HepG2 (cell line): Measurements from ENCODE around the gene DOCK3. TPM values are rescaled to one million over a fixed set of nuclear protein-coding genes. Genes with fewer than 3 reads are reported as not detected.
A peak's percentile ranks its signal among the peaks of the same experiment; 100 is the strongest.

Experiments
- EHMT2 ChIP-seq: fragments of 200-600 bp; sonication (generic); IDR thresholded peaks from 2 replicates; pipeline ENCODE4 v1.7.0; 2017; ENCODE audit warnings: antibody characterized with exemption, low read depth, low read length, borderline replicate concordance
- ERF ChIP-seq: IDR thresholded peaks from 2 replicates; pipeline ENCODE4 v1.6.1; 2018; ENCODE audit warnings: missing biosample characterization, missing genetic modification reagents
- ESRRA ChIP-seq: sonication (generic); formaldehyde crosslinking; IDR thresholded peaks from 2 replicates; pipeline ENCODE4 v1.5.1; 2020; ENCODE audit warnings: mild to moderate bottlenecking, low read depth, missing genetic modification reagents
- ETV5 ChIP-seq: IDR thresholded peaks from 2 replicates; pipeline ENCODE4 v1.6.1; 2018; ENCODE audit warnings: missing biosample characterization, missing genetic modification reagents, inconsistent platforms, borderline replicate concordance
- HBP1 ChIP-seq: IDR thresholded peaks from 2 replicates; pipeline ENCODE4 v1.6.1; 2016; ENCODE audit warnings: low read depth, control low read depth
- HDAC2 ChIP-seq: sonication (generic); formaldehyde crosslinking; IDR thresholded peaks from 2 replicates; pipeline ENCODE4 v1.4.0; 2020; ENCODE audit warnings: missing genetic modification reagents
- KLF16 ChIP-seq, 2 experiments: sonication (generic) in 1 of 2; formaldehyde crosslinking in 1 of 2; IDR thresholded peaks; 2 replicates each; pipeline versions ENCODE4 v1.6.1 to v1.8.0; 2016 to 2023; ENCODE audit warnings: missing genetic modification reagents in 2 of 2, missing compliant biosample characterization in 1 of 2
- KLF6 ChIP-seq: IDR thresholded peaks from 2 replicates; pipeline ENCODE4 v1.8.0; 2016; ENCODE audit warnings: missing biosample characterization, missing genetic modification reagents
- KMT2A ChIP-seq: sonication (generic); formaldehyde crosslinking; IDR thresholded peaks from 2 replicates; pipeline ENCODE4 v1.4.0; 2020; ENCODE audit warnings: missing genetic modification reagents
- MEF2D ChIP-seq: sonication (generic); formaldehyde crosslinking; IDR thresholded peaks from 2 replicates; pipeline ENCODE4 v1.5.1; 2020; ENCODE audit warnings: mild to moderate bottlenecking, missing genetic modification reagents
- NCOA2 ChIP-seq: sonication (generic); formaldehyde crosslinking; IDR thresholded peaks from 2 replicates; pipeline ENCODE4 v1.8.0; 2022; ENCODE audit warnings: inconsistent platforms
- PAX8 ChIP-seq: sonication (generic); formaldehyde crosslinking; IDR thresholded peaks from 2 replicates; pipeline ENCODE4 v1.8.0; 2022; ENCODE audit warnings: mild to moderate bottlenecking, missing genetic modification reagents, borderline replicate concordance
- PCBP1 ChIP-seq: fragments of 200-400 bp; formaldehyde crosslinking; IDR thresholded peaks from 2 replicates; pipeline ENCODE4 v1.6.1; 2017; ENCODE audit warnings: mild to moderate bottlenecking, low read depth, low read length, borderline replicate concordance
- SIN3A ChIP-seq: IDR thresholded peaks from 2 replicates; pipeline ENCODE4 v1.6.1; 2011; ENCODE audit warnings: low read depth, mild to moderate bottlenecking, control low read depth, low read length, borderline replicate concordance
- SP4 ChIP-seq: sonication (generic); formaldehyde crosslinking; IDR thresholded peaks from 2 replicates; pipeline ENCODE4 v1.8.1; 2023; ENCODE audit warnings: mild to moderate bottlenecking, missing genetic modification reagents
- SP5 ChIP-seq: IDR thresholded peaks from 2 replicates; pipeline ENCODE4 v1.6.1; 2016; ENCODE audit warnings: low read depth, borderline replicate concordance
- THAP11 ChIP-seq: IDR thresholded peaks from 2 replicates; pipeline ENCODE4 v1.6.1; 2016; ENCODE audit warnings: missing biosample characterization, missing genetic modification reagents
- ZBTB38 ChIP-seq: sonication (generic); formaldehyde crosslinking; IDR thresholded peaks from 2 replicates; pipeline ENCODE4 v1.5.1; 2020; ENCODE audit warnings: mild to moderate bottlenecking, missing genetic modification reagents
- ZNF354B ChIP-seq: sonication (generic); formaldehyde crosslinking; IDR thresholded peaks from 2 replicates; pipeline ENCODE4 v1.8.0; 2022; ENCODE audit warnings: mild to moderate bottlenecking, missing genetic modification reagents
- ZNF441 ChIP-seq: sonication (generic); formaldehyde crosslinking; IDR thresholded peaks from 2 replicates; pipeline ENCODE4 v1.7.0; 2021; ENCODE audit warnings: missing genetic modification reagents, borderline replicate concordance
- ZNF512 ChIP-seq: sonication (generic); formaldehyde crosslinking; IDR thresholded peaks from 2 replicates; pipeline ENCODE4 v1.4.0; 2020; ENCODE audit warnings: mild to moderate bottlenecking, missing genetic modification reagents
- ZNF7 ChIP-seq: IDR thresholded peaks from 2 replicates; pipeline ENCODE4 v1.6.1; 2016; ENCODE audit warnings: missing biosample characterization, missing genetic modification reagents
- polyA plus RNA-seq, 8 experiments: library from polyadenylated mRNA; depleted of rRNA in 3 of 8; stranded (reverse) in 7 of 8; unstranded in 1 of 8; fragments of >200 nt; fragmentation: Illumina TruSeq in 4 of 8; extraction: Trizol in 4 of 8; gene quantifications; 2 replicates each; pipeline versions ENCODE4 v1.2.1 to v1.2.3, GENCODE V29; 2011 to 2016; ENCODE audit warnings: low read depth in 4 of 8, missing spikeins in 1 of 8, mixed read lengths in 1 of 8; ENCODE audit not compliant: insufficient read depth in 1 of 8
- total RNA-seq, 5 experiments: library from RNA; depleted of rRNA; stranded (reverse); fragments of >200 nt; fragmentation: Illumina TruSeq; extraction: Trizol; gene quantifications; 2 replicates each; pipeline ENCODE4 v1.2.3, GENCODE V29; 2016; ENCODE audit warnings: low read depth in 1 of 5
- TF ChIP-seq, protein P1 (sequence below), 2 experiments: sonication (generic) in 1 of 2; formaldehyde crosslinking in 1 of 2; IDR thresholded peaks; 2 replicates each; pipeline versions ENCODE4 v1.6.1 to v1.9.0; 2014 to 2022; ENCODE audit warnings: antibody characterized with exemption in 1 of 2, borderline replicate concordance in 1 of 2, inconsistent platforms in 1 of 2, low read depth in 1 of 2, missing genetic modification reagents in 1 of 2

Gene DOCK3
- total and polyA plus RNA-seq, 2 of the 13 experiments (the other 11 are each of a cell fraction or from before 2014, with no cell fraction given) = not detected

- TF ChIP-seq ESRRA (CRISPR knock-in tag) = peak; percentile 71
- TF ChIP-seq EHMT2 = no peak
- TF ChIP-seq SP5 (CRISPR knock-in tag) = peak; percentile 88
- TF ChIP-seq PAX8 (CRISPR knock-in tag) = no peak
- peak; percentile 42; the same call in 1 of the 2 replicates for TF ChIP-seq ZNF441 (CRISPR knock-in tag)
- no peak for TF ChIP-seq PCBP1
- TF ChIP-seq SP4 (CRISPR knock-in tag) = peak; percentile 62; the same call in 1 of the 2 replicates
- no peak for TF ChIP-seq ETV5 (CRISPR knock-in tag)
- no peak for TF ChIP-seq ZNF7 (CRISPR knock-in tag)
- peak; percentile 66 for TF ChIP-seq KLF6 (CRISPR knock-in tag)
- TF ChIP-seq, protein P1, sequence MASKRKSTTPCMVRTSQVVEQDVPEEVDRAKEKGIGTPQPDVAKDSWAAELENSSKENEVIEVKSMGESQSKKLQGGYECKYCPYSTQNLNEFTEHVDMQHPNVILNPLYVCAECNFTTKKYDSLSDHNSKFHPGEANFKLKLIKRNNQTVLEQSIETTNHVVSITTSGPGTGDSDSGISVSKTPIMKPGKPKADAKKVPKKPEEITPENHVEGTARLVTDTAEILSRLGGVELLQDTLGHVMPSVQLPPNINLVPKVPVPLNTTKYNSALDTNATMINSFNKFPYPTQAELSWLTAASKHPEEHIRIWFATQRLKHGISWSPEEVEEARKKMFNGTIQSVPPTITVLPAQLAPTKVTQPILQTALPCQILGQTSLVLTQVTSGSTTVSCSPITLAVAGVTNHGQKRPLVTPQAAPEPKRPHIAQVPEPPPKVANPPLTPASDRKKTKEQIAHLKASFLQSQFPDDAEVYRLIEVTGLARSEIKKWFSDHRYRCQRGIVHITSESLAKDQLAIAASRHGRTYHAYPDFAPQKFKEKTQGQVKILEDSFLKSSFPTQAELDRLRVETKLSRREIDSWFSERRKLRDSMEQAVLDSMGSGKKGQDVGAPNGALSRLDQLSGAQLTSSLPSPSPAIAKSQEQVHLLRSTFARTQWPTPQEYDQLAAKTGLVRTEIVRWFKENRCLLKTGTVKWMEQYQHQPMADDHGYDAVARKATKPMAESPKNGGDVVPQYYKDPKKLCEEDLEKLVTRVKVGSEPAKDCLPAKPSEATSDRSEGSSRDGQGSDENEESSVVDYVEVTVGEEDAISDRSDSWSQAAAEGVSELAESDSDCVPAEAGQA (IDR thresholded peaks at IDR 0.05; ENCODE audit: low read depth) = peak; percentile 84
- TF ChIP-seq, protein P1 (CRISPR knock-in tag; IDR thresholded peaks at IDR 0.05; ENCODE audit: borderline replicate concordance) = no peak
- peak; percentile 84 for TF ChIP-seq ERF (CRISPR knock-in tag)
- TF ChIP-seq MEF2D (CRISPR knock-in tag) = no peak
- TF ChIP-seq KLF16 (CRISPR knock-in tag; IDR thresholded peaks at IDR 0.05) = peak in 1 of 2 experiments; percentile 59; a peak in 2 of 4 replicates
- peak; percentile 28; the same call in 1 of the 2 replicates for TF ChIP-seq SIN3A
- peak; percentile 67 for TF ChIP-seq HDAC2 (CRISPR knock-in tag)
- TF ChIP-seq ZNF354B (CRISPR knock-in tag) = peak; percentile 76; the same call in 1 of the 2 replicates
- TF ChIP-seq ZBTB38 (CRISPR knock-in tag) = peak; percentile 84
- TF ChIP-seq ZNF512 (CRISPR knock-in tag) = no peak
- TF ChIP-seq KMT2A (CRISPR knock-in tag) = peak; percentile 82
- TF ChIP-seq THAP11 (CRISPR knock-in tag) = peak; percentile 94
- peak; percentile 27; the same call in 1 of the 2 replicates for TF ChIP-seq NCOA2
- TF ChIP-seq HBP1 (CRISPR knock-in tag) = no peak
These were observed 716.4 kb downstream of the DOCK3 start, which contains the start of gene RBM15B (continued) for GRCh38 chr3:51391075-51391565.
